Globus pallidus (tissue), 1 donor: ENCODE data around the gene DLL1.

Experiments used
- DNase-seq: peaks from one replicate; pipeline ENCODE4 v3.0.0-alpha.2; 2015; ENCODE audit warnings: low spot score

The DLL1 gene

DNA sequence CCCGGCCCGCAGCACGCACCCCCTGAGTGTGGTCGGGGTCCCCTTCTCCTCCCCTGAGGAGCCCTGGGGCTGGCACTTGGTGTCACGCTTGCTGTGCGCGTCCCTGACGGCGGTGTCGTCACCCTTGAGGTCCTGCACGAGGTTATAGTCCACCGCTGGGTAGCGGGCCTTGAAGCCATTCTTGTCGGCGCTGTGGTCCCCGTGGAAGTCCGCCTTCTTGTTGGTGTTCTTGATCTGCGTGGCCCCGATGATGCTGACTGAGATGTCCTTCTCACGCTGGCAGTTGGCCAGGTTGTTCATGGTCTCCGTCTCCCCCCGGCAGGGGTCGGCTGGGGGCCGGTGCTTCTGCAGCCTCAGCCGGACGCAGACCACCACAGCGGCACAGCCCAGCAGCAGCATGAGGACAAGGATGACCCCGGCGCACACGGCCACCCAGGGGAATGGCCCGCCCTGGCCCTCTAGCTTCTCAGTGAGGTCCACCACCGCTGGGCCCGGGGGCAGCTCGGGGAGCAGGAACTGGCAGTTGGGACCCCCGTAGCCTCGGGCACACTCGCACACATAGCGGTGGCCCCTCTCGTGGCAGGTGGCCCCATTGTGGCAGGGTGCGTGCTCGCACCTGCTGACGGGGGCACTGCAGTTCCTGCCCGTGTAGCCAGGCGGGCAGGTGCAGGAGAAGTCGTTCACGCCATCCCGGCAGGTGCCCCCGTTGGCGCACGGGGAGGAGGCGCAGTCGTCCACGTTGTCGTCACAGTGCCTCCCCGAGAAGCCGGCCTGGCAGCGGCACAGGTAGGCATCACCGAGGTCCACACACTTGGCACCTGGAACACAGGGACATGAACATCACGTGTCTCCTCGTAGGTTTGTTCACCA lies 7.4 kb downstream of the DLL1 start:
- DNase-seq: no peak

DNA sequence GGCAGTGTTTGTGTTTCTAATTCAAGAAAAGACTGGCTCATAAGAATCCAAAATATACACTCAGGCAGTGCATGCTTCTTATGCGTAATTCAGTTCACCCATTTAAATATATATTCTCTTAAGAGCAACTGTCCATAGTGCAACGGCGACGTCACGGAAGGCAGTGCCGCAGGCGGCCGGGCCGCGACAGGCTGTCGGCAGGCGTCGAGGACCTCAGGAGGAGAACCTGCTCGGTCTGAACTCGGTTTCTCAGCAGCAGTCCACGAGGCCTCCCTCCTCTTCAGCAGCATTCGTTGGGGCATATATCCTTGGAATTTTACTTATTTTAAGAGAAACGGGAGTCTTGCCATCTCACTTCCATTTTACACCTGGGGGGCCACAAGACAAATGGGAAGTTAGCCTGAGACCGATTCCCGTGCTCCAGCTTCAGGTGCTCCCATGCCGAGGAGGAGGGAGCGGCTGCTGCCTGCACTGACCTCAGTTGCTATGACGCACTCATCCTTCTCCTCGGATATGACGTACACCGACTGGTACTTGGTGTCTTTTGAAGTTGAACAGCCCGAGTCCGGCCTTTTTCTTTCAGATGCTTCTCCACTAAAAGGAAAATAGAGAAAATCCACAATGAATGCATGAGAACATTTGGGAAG lies 8.2 kb downstream of the DLL1 start:
- DNase-seq: no peak

DNA sequence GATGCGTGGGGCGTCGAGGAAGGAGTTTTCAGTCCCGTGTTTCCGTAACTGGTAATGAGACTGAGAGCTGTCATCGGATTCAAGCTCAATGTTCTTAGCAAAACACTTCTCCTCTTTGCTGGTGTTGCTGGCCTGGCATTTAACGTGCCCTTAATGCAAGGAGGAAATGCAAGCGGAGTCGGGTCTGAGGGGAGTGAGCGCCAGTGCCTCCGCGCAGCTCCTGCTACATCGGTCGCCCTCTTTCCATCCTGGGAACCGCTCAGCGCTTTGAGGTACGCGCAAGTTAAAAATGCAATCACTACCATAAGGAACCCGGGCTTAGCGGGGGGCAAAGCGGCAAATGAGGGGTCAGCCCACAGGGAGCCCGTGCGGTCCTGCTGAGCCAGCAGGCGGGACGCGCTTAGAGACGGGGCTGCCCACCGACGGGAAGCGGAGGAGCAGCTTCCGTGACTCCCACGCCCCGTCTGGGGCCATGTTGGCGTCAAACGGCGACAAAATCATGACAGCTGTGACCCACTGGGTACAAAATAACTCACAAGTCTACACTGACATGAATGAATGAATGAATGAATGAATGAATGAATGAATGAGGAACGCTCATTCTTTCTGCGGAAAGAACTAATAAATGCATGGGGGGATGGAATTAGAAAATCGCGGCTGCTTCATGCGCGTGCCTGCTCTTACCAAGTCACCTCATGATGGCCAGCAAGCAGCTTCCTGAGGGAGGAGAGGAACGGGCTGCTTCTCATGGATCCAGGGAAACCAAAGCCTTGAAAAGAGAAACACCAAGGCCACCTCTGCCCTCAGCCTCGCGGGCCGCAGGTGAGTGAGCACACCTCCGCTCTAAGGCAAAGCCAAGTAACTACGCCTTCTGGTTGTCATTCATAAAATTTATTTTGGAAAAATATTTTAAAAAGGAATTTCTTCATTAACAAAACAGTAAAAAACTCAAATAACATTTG lies 9.3 kb downstream of the DLL1 start:
- DNase-seq: no peak

DNA sequence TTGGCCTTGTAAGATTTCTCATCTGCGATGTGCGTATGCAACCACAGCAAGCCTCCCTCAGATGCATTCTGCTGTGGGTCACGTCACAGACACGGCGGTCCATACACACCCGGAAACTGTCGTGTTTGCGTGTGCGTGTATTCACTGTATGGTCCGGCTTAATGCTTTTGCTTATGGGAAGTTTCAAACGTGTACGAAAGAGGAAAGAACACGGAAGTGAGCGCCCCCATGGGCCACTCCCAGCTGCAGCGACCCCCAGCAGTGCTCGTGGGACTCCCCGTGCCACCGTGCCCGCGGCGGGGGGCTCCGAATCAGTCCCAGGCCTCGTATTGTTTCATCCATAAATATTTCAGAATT lies 10.2 kb downstream of the DLL1 start:
- no peak for DNase-seq

DNA sequence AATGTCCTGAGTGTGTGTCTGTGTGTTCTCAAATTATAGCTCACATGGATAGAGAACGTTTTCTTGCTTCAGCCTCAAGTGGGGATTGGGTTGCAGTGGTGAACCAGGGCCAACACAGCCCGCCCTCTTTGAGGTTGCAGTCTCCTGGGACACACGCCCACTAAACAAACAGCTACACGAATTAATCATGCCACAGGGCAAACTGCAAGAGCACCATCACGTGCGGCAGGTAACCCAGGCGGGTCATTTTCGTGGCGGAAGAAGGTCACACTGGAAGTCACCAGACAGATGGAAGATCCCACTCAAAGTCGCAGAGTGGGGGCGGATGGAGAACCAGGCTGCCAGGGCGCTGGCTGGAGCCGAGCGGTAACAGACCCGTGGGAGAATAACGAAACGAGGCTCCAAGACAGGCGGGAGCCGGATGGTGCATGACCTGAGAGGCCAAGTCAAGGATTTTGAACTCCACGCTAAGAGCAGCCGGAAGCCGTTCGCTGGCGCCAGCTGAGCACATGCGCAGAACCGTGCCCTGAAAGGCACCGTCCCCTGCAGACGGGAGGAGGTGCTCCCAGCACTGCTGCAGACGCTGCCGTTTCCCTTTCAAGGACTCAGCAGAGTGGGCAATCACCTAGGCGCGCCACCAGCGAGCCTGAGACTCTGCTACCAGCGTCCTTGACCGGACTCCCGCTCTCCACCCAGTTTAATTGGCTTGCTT lies 10.7 kb downstream of the DLL1 start:
- no peak for DNase-seq

DNA sequence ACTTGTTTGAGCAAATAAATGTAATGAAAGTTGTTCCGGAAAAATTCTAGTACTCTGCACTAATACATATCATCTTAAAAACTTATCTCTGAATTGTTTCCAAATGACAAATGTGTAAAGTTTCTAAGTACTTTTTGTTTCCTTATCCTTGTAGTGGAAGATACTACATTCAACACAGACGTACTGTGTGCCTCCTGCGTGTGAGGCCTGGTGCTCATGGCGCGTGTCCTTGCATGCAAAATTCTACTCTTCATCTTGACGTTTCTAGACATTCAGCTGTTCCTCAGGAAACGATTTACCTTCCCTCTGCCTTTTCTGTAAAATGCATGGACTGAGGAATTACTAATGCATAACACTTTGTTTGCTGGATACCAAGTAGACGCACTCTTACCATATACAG lies 11.5 kb downstream of the DLL1 start:
- no peak for DNase-seq

DNA sequence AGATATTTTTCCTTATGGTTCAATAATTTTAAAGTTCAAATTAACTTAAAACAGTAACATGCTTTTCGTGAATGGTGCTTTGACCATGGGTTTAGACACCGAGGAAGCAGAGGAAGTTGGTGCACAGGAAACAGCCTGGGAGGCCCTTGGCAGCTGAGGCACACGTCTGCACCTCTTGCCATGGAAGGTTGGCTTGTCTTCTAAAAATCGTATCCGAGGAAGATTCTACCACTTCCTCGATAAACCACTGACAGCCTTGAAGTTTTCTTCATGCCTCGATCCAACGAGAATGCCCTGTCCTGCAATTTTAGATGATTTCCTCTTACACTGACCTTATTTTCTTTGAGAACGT lies 12.2 kb downstream of the DLL1 start:
- DNase-seq: no peak

DNA sequence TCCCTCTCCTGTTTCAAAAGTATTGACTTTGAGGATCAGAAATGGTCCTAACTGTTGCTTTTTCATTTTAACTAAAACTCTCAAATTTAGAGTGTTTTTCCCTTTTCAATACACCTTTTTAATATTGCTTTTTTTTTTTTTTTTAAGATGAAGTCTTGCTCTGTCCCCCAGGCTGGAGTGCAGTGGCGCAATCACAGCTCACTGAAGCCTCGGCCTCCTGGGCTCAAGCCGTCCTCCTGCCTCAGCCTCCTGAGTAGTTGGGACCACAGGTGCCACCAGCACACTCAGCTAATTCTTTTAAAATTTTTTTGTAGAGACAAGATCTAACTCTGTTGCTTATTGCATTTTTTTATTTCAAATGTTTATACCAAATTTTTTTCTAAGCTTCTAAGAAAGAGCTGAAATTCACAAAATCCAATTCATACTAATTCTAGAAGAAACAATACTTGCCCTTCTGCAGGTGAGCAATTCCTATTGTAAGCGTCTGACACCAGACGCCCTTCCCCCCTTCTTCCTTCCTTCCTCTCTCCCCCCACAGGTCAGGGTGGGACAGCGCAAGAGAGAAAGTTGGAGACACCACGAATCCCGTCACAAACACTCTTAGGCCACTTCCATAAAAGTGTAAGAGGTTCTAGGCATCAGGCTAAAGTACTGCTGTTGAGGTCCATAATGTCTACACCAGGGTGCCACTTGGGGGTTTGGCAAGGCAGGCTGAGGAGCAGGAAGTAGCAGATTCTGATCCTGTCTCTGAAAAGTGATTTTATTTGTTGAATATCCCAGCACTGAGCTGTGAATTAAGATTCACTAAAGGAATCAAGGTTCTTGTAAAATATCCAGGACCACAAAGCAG lies 12.8 kb downstream of the DLL1 start:
- DNase-seq: no peak

DNA sequence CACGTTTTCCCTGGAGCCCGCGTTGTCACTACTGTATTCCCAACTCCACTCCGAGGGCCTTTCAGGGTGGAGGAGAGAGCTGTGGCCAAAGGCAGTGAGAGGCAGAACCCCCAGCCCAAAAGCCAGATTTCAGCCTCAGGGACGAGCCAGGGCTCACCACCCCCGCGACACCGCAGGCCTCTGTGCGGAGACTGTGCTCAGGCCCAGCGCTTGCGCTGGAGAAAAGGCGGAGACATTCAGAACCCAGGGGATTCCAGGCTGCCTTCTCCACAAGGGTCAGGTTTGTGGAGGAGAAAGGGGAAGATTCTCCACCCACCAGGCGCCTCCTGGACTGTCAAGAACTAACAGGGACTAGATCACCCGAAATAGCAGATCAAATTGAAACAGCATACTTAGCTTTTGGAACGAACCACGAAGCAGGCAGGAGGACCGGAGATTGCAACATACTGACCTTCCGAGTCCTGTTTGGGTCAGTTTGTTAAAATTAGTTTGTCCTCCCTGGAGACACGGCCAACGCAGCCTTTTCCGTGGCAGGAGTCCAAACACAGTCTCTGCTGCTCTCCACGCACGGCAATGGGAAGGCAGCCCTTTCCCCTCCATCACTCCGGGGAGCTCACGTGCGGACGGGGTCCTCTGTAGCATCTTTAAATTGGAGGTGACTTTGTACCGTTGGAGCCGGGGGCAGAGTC lies 14.4 kb downstream of the DLL1 start:
- no peak for DNase-seq

DNA sequence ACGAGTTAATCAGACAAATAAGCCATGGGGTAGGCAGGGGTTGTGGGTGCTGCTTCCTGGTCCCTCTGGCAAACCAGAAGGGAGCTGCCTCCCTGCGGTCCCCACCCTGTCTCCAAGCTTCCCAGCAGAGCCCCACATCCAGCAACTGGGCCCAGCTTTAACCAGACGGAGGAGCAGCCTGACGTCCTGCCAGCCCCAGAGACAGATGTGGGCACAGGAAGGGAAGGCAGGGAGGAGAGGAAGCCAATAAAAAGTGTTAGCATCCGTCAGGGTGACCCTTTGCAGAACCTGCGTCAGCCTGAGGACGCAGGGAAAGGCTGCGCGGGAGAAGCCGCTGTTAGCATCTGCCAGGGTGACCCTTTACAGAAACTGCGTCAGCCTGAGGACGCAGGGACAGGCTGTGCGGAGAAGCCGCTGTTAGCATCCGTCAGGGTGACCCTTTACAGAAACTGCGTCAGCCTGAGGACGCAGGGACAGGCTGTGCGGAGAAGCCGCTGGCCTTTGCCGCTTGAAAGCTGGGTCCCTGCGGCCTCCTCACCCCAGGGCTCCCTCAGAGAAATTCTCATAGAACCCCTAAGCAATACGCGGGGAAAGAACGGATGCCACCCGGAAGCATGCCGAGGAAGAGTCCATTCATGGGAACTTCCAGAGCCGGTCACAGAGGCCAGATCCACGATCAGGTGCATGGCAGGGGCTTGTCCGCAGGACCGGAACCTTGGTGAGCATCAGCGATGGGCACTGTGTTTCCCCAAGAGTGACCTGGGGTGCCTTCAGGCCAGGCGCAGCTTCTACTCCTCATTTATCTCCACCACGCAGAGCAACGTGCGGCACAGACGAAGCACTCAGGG lies 15.9 kb downstream of the DLL1 start:
- no peak for DNase-seq

DNA sequence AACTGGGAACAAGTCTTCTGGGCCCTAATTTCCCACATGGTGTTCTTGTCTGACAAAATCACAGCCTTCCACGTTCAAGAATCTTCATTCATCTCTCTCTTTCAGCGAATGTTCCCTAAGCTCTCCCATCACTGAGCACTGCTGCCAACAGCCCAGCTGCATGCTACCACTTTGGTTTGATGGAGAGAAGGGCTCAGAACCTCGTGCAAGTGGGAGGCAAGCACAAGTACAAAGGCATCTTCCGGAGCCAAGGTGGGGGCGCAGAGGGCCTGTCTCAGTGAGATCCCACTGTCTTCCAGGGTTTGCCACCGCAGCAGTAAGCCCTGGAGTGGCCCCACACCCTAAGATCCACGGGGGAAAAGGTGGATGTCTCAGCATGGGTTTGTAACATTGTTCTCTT lies 17.2 kb downstream of the DLL1 start:
- no peak for DNase-seq

DNA sequence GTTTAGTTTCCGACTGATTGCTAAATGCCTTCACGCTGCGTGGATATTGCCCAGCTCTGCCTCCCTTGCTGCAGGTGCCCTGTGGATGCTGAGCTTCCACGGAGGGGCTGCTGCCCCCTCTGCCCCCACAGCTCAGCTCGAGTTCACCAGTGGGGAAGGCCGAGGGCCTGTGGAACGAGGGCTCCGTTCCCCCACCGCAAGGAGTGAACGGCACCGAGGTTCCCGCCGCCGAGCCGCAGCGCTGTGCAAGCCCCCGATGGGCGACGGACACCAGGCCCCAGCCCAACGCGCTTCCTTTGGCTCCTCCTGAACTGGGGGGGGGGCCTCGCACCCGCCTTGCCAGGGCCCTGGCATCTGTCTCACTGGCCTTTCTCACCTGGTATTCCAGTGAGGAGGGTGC lies 17.7 kb downstream of the DLL1 start:
- no peak for DNase-seq

DNA sequence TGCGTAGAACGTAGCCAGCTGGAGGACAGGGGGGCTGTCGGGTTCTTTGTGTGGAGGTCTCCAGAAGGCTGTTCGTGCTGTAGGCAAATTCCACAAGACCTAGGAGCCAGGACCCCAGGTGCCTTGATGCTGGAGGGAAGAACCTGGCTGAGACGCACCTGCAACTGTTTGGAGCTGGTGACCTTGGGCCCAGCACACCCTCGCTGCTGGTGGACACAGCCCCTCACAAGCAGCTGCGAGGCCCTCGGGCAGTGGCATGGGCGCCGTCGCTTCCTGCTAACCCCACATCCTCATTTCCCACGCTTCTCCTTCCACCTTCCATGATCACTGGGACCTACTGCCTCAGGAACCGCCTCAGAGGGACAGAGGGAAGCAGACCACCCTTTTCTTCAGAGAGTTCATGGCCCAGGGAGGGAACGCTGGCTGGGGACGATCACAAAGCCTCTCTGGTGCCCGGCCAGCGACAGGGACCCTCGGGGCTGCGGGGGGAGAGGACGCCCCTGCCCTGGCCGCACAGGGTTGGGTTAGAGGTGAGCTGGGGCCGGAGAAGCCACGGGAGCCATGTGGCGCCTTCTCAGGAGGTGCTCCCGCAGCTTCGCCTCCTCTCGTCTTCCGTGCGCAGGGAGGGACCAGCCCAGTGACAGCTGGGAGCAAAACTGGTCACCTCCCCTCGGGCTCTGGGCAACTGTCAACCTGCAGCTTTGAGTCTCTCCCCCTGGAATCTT lies 18.4 kb downstream of the DLL1 start:
- no peak for DNase-seq

DNA sequence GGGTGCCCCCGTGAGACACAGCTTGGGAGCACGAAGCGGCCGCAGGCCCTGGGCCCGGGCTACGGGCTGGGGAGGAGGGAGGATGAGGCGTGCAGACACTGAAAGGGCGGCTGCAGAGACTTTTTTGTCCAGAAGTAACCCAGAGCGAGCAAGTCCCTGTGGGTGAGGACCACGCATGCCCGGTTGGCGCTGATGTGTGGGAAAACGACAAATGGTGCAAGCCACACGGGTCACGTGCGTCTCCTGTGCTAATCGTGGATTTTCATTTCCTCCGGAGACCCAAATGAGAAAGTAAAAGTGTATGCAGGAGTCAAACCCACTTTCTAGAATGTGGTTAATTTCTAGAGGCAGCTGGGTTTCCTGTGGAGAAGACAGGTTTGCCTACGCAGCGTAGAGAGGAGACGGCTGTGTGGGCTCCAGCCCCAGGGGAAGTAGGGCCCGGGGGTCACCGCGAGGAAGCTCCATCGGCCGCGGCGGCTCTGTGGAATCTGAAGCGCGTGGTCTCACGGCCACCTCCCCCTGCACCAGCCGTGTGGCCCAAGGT lies 19.0 kb downstream of the DLL1 start:
- no peak for DNase-seq

DNA sequence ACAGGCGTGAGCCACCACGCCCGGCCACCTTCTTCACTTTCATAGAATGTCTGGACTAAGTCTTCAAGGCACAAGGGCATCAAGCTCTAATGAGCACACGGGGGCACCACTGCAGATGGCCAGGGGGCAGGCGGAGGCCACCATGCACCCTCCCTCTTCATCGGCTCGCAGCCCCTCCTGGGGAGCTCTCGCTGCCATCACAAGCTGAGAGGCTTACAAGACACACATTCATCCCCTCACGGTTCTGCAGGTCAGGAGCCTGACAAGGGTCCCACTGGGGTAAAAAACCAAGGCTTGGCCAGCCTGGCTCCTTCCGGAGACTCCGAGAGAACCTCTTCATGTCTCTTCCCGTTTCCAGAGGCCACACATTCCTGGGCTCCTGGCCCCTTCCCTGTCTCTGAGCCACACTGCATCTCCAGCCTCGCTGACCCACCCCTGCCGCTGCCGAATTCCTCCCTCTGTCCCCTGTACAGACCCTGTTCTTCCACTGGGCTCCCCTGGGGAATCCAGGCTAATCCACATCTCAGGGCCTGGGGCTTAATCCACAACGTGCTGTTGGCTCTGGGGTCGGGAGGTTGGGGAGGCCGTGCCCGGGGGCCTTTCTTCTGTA lies 19.8 kb downstream of the DLL1 start:
- DNase-seq: no peak

DNA sequence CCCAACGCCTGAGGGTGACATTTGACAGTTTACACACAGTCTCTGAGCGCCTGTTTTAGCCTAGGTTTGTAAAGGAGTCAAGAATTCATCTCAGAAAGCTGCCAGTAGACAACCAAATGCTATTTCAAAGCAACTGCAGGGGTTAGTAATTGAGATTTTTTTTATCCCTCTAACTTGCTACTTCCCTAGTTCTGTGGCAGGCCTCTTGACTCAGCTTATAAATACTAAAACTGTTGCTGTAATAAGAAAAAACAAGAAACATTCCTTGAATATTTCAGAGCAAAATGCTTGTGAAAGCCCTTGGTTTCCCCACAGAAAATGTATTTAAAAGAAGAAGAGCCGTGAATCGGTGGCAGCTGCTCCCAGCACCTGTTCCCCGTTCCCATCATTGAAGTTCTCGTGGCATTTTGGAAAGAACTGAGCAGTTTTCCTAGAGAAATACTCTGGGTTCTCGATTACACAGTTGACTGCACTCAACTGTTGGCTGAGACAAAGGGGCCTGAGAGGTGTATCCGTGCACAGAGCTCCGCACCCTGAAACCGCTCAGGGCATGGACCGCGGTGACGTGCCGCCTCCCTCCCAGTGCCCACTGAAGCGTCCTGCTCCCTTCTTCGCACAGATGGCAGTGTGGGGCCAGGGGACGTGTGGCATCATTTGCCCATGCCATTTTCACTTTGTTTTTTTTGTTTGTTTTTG lies 20.9 kb downstream of the DLL1 start:
- no peak for DNase-seq

DNA sequence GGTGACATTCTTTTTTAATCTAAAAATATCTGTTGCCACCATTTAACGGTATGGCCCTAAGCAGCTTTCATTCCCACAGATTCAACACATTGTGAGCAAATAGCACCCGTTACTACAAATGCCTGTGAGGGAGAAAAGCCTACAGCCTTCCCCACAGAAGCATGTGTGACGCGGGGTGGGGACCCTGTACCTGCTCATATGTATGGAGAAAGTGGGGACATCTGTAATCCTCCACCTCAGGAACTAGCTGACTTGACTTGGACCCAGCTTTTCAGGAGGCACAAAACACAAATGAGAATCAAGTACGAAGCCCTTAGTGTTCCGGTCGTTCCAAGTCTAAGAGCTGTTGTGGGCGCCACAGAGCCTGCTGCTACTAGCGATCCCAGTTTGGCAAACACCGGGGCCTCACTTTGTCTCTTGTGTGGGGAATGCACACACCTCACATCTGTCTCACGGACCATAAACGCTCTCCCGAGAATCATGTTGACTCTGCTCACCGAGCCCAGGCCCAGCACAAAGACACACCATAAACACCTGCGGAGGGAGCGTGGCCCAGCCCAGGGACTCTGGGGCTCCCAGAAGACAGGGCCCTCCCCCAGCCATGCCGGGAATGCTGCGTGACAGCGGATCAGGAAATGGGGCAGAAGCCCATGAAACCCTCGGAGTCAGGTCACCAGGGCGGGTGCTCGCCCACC lies 21.6 kb downstream of the DLL1 start:
- DNase-seq: no peak
